HCT116 (cell line): ENCODE measurements around the gene CCND1. TPM values are rescaled to one million over a fixed set of nuclear protein-coding genes. Genes with fewer than 3 reads are reported as not detected.

Experiments used
- ATAC-seq: fragments of 200-7000 bp; cut with Tn5 transposase; 2 replicates; pipeline ENCODE4 v1.9.1; 2020; ENCODE audit warnings: mild to moderate bottlenecking, moderate library complexity
- BruUV-seq: library from RNA; stranded (reverse); fragments of 400-500 nt; replicated peaks from 2 replicates; lab custom pipeline; 2021; lab: Mats Ljungman, UMichigan
- CTCF ChIA-PET: fragments of 300-600 bp; sonication (Branson Sonifier 250); formaldehyde crosslinking; loops from one replicate; lab custom pipeline; 2021; ENCODE audit warnings: antibody characterized with exemption; lab: Charles Lee
- POLR2A ChIA-PET: fragments of 300-600, 350-600 bp; sonication (Branson Sonifier 250); formaldehyde crosslinking; loops from one replicate; lab custom pipeline; 2021; ENCODE audit warnings: antibody characterized with exemption; lab: Charles Lee
- RAD21 ChIA-PET, 2 experiments: fragments of 300-600 bp; sonication (Branson Sonifier 250); formaldehyde crosslinking; loops; one replicate each; lab custom pipeline; 2023; ENCODE audit warnings: low total read pairs in 2 of 2; ENCODE audit not compliant: uncharacterized antibody in 2 of 2, unreplicated experiment in 2 of 2, low non-redundant PET in 1 of 2; lab: Charles Lee
- DNase-seq: peaks from one replicate; pipeline ENCODE4 v3.0.0-alpha.2; 2010; ENCODE audit warnings: low read depth, low spot score
- H2AFZ ChIP-seq: fragments of 200-600 bp; shearing (Covaris generic), sonication (generic); 2 replicates; pipeline ENCODE4 v1.6.1; 2017; ENCODE audit warnings: low read depth, mixed run types, mixed read lengths, antibody characterized with exemption, low read length; ENCODE audit not compliant: poor library complexity, severe bottlenecking
- H3K27ac ChIP-seq: 2 replicates; pipeline ENCODE4 v1.5.1; 2012; ENCODE audit warnings: low read depth, low read length
- H3K27me3 ChIP-seq: fragments of 200-600 bp; sonication (generic); 2 replicates; pipeline ENCODE4 v1.6.1; 2016; ENCODE audit warnings: mixed run types, low read length, mixed read lengths; ENCODE audit not compliant: insufficient read depth
- H3K36me3 ChIP-seq, 2 experiments: fragments of 200-500 bp in 1 of 2; fragments of 200-600 bp in 1 of 2; sonication (Bioruptor generic) in 1 of 2; sonication (generic) in 1 of 2; 2 replicates each; pipeline versions ENCODE4 v1.5.1 to v1.6.1; 2014 to 2016; ENCODE audit warnings: low read length in 2 of 2, inconsistent platforms in 1 of 2, mixed read lengths in 1 of 2, mixed run types in 1 of 2; ENCODE audit not compliant: insufficient read depth in 2 of 2, control insufficient read depth in 1 of 2
- H3K4me1 ChIP-seq, 2 experiments: fragments of 200-600 bp in 1 of 2; sonication (generic) in 1 of 2; 2 replicates each; pipeline versions ENCODE4 v1.5.1 to v1.6.1; 2012 to 2017; ENCODE audit warnings: low read length in 2 of 2, inconsistent platforms in 1 of 2, mild to moderate bottlenecking in 1 of 2, mixed read lengths in 1 of 2, mixed run types in 1 of 2, moderate library complexity in 1 of 2; ENCODE audit not compliant: insufficient read depth in 2 of 2, control insufficient read depth in 1 of 2
- H3K4me2 ChIP-seq: fragments of 200-600 bp; sonication (generic); 2 replicates; pipeline ENCODE4 v1.6.1; 2017; ENCODE audit warnings: mixed run types, low read length, mixed read lengths
- H3K4me3 ChIP-seq, 2 experiments: fragments of 200-600 bp in 1 of 2; sonication (generic) in 1 of 2; replicated peaks in 1 of 2; 2 replicates each; pipeline ENCODE4 v1.5.1; 2011 to 2016; ENCODE audit warnings: low read length in 2 of 2, control low read depth in 1 of 2, low read depth in 1 of 2, mild to moderate bottlenecking in 1 of 2, mixed read lengths in 1 of 2, mixed run types in 1 of 2
- H3K79me2 ChIP-seq: fragments of 200-600 bp; sonication (generic); 2 replicates; pipeline ENCODE4 v1.6.1; 2017; ENCODE audit warnings: mild to moderate bottlenecking, mixed run types, low read length, moderate library complexity, mixed read lengths; ENCODE audit not compliant: insufficient read depth
- H3K9ac ChIP-seq: fragments of 200-600 bp; sonication (generic); 2 replicates; pipeline ENCODE4 v1.6.1; 2016; ENCODE audit warnings: low read length, mixed read lengths
- H3K9me2 ChIP-seq: fragments of 200-600 bp; sonication (generic), shearing (Covaris generic); 2 replicates; pipeline ENCODE4 v1.6.1; 2017; ENCODE audit warnings: mixed run types, mild to moderate bottlenecking, moderate library complexity; ENCODE audit not compliant: insufficient read depth
- H3K9me3 ChIP-seq, 2 experiments: fragments of 200-500 bp in 1 of 2; fragments of 200-600 bp in 1 of 2; sonication (Bioruptor generic) in 1 of 2; sonication (generic) in 1 of 2; 2 replicates each; pipeline ENCODE4 v1.6.1; 2014 to 2017; ENCODE audit warnings: low read length in 2 of 2, mixed read lengths in 2 of 2, inconsistent platforms in 1 of 2, low read depth in 1 of 2, mild to moderate bottlenecking in 1 of 2, mixed run types in 1 of 2, moderate library complexity in 1 of 2; ENCODE audit not compliant: control insufficient read depth in 1 of 2, insufficient read depth in 1 of 2
- H4K20me1 ChIP-seq: fragments of 200-600 bp; sonication (generic), shearing (Covaris generic); 2 replicates; pipeline ENCODE4 v1.6.1; 2017; ENCODE audit warnings: mixed run types, mild to moderate bottlenecking, moderate library complexity; ENCODE audit not compliant: insufficient read depth
- ELF1 ChIP-seq: IDR thresholded peaks from 2 replicates; pipeline ENCODE4 v1.6.1; 2012; ENCODE audit warnings: low read depth, borderline replicate concordance
- MAX ChIP-seq: IDR thresholded peaks from 2 replicates; pipeline ENCODE4 v1.6.1; 2012
- RAD21 ChIP-seq: IDR thresholded peaks from 2 replicates; pipeline ENCODE4 v1.6.1; 2012; ENCODE audit warnings: low read depth, mild to moderate bottlenecking
- SP1 ChIP-seq: IDR thresholded peaks from 2 replicates; pipeline ENCODE4 v1.6.1; 2012; ENCODE audit warnings: low read depth
- TCF7L2 ChIP-seq: IDR thresholded peaks from 2 replicates; pipeline ENCODE4 v1.7.0; 2011; ENCODE audit warnings: borderline replicate concordance, inconsistent platforms; ENCODE audit not compliant: insufficient read depth, insufficient read length; ENCODE audit errors: extremely low read depth
- ZBTB33 ChIP-seq: IDR thresholded peaks from 2 replicates; pipeline ENCODE4 v1.6.1; 2011; ENCODE audit warnings: mild to moderate bottlenecking, low read length, moderate library complexity; ENCODE audit not compliant: insufficient replicate concordance; ENCODE audit errors: extremely low read depth
- ZFX ChIP-seq: fragments of 450-650 bp; IDR thresholded peaks from 2 replicates; pipeline ENCODE4 v1.6.1; 2017
- intact Hi-C: fragments of 100-400 bp; cut with micrococcal nuclease; formaldehyde crosslinking; loops from 2 replicates; pipeline ENCODE4 v1.10.0; 2022
- total RNA-seq: library from RNA; stranded (reverse); gene quantifications from one replicate; pipeline ENCODE4 v1.2.1, GENCODE V29; 2021; ENCODE audit not compliant: unreplicated experiment

Gene CCND1
- total RNA-seq, 1 experiment from 2014 or later = 601 TPM

GRCh38 chr11:69603111-69603836, 37.7 kb upstream of the CCND1 start:
- no peaks in the 10 kb centered on the region for H3K9me2 ChIP-seq
- H4K20me1 ChIP-seq = no peaks in the 10 kb centered on the region
- no peak overlapping the region for H3K9ac ChIP-seq
- no peaks in the 10 kb centered on the region for H3K27me3 ChIP-seq
- no peak for ATAC-seq
- no peaks in the 10 kb centered on the region for H3K79me2 ChIP-seq
- DNase-seq = no peak
- H3K4me2 ChIP-seq = no peak overlapping the region
- RAD21 ChIA-PET = no interaction called here
- H3K9me3 ChIP-seq = no peaks in the 10 kb centered on the region; a peak in 1 of 4 replicates
- no peak for TF ChIP-seq ZBTB33
- TF ChIP-seq ELF1 = no peak
- no peak for TF ChIP-seq RAD21
- no peak for TF ChIP-seq TCF7L2
- no peak for TF ChIP-seq ZFX
- TF ChIP-seq SP1 = no peak
- TF ChIP-seq MAX = no peak
- no peaks in the 10 kb centered on the region for H3K36me3 ChIP-seq
- H3K4me3 ChIP-seq = no peak overlapping the region
- BruUV-seq = no TSS peak
- CTCF ChIA-PET = interaction anchor here (1.4 kb wide), 1 partner anchor 15 kb away, joined by 3 read pairs; no protein-coding TSS in a partner anchor
- H3K4me1 ChIP-seq = no peaks in the 10 kb centered on the region
- H3K27ac ChIP-seq = no peak overlapping the region
- H2AFZ ChIP-seq = no peak overlapping the region
- POLR2A ChIA-PET = no interaction called here
- intact Hi-C loops = no loop called here
